Hepatocyte (in vitro differentiated cells): ENCODE data around the gene BSN. TPM values are rescaled to one million over a fixed set of nuclear protein-coding genes. Genes with fewer than 3 reads are reported as not detected.

Experiments
- DNase-seq: peaks from one replicate; pipeline ENCODE4 v3.0.0-alpha.2; 2016; ENCODE audit warnings: low spot score
- H2AFZ ChIP-seq: fragments of 200-600 bp; sonication (generic); 2 replicates; pipeline ENCODE4 v1.6.0; 2016; ENCODE audit warnings: antibody characterized with exemption, mild to moderate bottlenecking
- H3K27ac ChIP-seq: fragments of 200-600 bp; sonication (generic); 2 replicates; pipeline ENCODE4 v1.5.1; 2016; ENCODE audit warnings: mild to moderate bottlenecking
- H3K27me3 ChIP-seq: fragments of 200-600 bp; sonication (generic); 2 replicates; pipeline ENCODE4 v1.6.1; 2016
- H3K36me3 ChIP-seq: fragments of 200-600 bp; sonication (generic); replicated peaks from 2 replicates; pipeline ENCODE4 v1.5.1; 2016; ENCODE audit warnings: low read depth; ENCODE audit not compliant: insufficient read depth
- H3K4me1 ChIP-seq: fragments of 200-600 bp; sonication (generic); 2 replicates; pipeline ENCODE4 v1.5.1; 2016; ENCODE audit warnings: mild to moderate bottlenecking, moderate library complexity; ENCODE audit not compliant: insufficient read depth
- H3K4me2 ChIP-seq: fragments of 200-600 bp; sonication (generic); 2 replicates; pipeline ENCODE4 v1.6.0; 2016
- H3K4me3 ChIP-seq: fragments of 200-600 bp; sonication (generic); 2 replicates; pipeline ENCODE4 v1.5.1; 2016; ENCODE audit warnings: mild to moderate bottlenecking
- H3K79me2 ChIP-seq: fragments of 200-600 bp; sonication (generic); 2 replicates; pipeline ENCODE4 v1.6.0; 2017; ENCODE audit warnings: mild to moderate bottlenecking
- H3K9me2 ChIP-seq: fragments of 200-600 bp; sonication (generic); replicated peaks from 2 replicates; pipeline ENCODE4 v1.6.0; 2017; ENCODE audit warnings: mild to moderate bottlenecking; ENCODE audit not compliant: insufficient read depth
- H3K9me3 ChIP-seq: fragments of 200-600 bp; sonication (generic); 2 replicates; pipeline ENCODE4 v1.5.1; 2016; ENCODE audit warnings: low read depth, mild to moderate bottlenecking
- H4K20me1 ChIP-seq: fragments of 200-600 bp; sonication (generic); 2 replicates; pipeline ENCODE4 v1.6.0; 2016; ENCODE audit warnings: mild to moderate bottlenecking; ENCODE audit not compliant: insufficient read depth, poor library complexity, severe bottlenecking
- EZH2 ChIP-seq: fragments of 200-600 bp; sonication (generic); IDR thresholded peaks from 2 replicates; pipeline ENCODE4 v1.6.1; 2016; ENCODE audit warnings: antibody characterized with exemption, mild to moderate bottlenecking, borderline replicate concordance
- EZH2phosphoT487 ChIP-seq: fragments of 200-600 bp; sonication (generic); IDR thresholded peaks from one replicate; pipeline ENCODE4 v1.6.1; 2018; ENCODE audit warnings: antibody characterized with exemption, mild to moderate bottlenecking, low read depth, moderate library complexity; ENCODE audit not compliant: unreplicated experiment, severe bottlenecking
- WGBS: methylation state at CpG from one replicate; pipeline ENCODE4 v1.1.6; 2016; ENCODE audit warnings: low lambda C conversion rate; ENCODE audit errors: missing lambda C conversion rate; 5-methylcytosine and 5-hydroxymethylcytosine counted together
- polyA plus RNA-seq: library from polyadenylated mRNA; unstranded; fragments of >200 nt; fragmentation: Nextera tagmentation; extraction: Ambion mirVana; gene quantifications from 2 replicates; pipeline ENCODE4 v1.2.1, GENCODE V29; 2016
- total RNA-seq: library from RNA; depleted of rRNA; stranded (reverse); fragments of >200 nt; gene quantifications from 2 replicates; pipeline ENCODE4 v1.2.3, GENCODE V29; 2014
- TF ChIP-seq, protein P1 (sequence below): fragments of 200-600 bp; sonication (generic); IDR thresholded peaks from 2 replicates; pipeline ENCODE4 v1.5.1; 2016; ENCODE audit warnings: antibody characterized with exemption, mild to moderate bottlenecking; ENCODE audit not compliant: poor library complexity

The BSN gene
- total and polyA plus RNA-seq, 2 experiments from 2014 or later: 0.37 to 0.44 TPM

DNA sequence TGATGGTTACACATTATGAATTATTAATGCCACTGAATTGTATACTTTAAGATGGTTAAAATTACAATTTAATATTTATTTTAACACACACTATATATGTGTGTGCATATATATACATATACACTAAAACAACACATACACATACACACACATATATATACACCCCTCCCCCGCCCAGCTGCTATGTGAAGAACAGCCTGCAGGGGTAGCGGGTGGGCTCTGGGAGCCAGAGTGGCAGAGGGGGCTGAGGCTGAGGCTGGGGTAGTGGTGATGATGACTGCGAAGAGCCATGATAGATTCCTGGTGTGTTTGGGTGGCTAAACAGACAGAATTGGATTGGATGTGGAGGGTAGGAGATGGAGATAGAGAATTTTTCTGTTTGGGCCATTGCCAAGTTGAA, 80.5 kb downstream of the BSN start:
- H3K9me2 ChIP-seq: no peaks in the 10 kb centered on the region
- no peaks in the 10 kb centered on the region for H4K20me1 ChIP-seq
- H3K9me3 ChIP-seq: no peaks in the 10 kb centered on the region
- no peak overlapping the region for H3K4me3 ChIP-seq
- no peaks in the 10 kb centered on the region for H3K79me2 ChIP-seq
- H2AFZ ChIP-seq: no peak overlapping the region
- no peaks in the 10 kb centered on the region for H3K4me1 ChIP-seq
- H3K4me2 ChIP-seq: no peak overlapping the region
- TF ChIP-seq, protein P1, sequence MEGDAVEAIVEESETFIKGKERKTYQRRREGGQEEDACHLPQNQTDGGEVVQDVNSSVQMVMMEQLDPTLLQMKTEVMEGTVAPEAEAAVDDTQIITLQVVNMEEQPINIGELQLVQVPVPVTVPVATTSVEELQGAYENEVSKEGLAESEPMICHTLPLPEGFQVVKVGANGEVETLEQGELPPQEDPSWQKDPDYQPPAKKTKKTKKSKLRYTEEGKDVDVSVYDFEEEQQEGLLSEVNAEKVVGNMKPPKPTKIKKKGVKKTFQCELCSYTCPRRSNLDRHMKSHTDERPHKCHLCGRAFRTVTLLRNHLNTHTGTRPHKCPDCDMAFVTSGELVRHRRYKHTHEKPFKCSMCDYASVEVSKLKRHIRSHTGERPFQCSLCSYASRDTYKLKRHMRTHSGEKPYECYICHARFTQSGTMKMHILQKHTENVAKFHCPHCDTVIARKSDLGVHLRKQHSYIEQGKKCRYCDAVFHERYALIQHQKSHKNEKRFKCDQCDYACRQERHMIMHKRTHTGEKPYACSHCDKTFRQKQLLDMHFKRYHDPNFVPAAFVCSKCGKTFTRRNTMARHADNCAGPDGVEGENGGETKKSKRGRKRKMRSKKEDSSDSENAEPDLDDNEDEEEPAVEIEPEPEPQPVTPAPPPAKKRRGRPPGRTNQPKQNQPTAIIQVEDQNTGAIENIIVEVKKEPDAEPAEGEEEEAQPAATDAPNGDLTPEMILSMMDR: no peak
- TF ChIP-seq EZH2phosphoT487 (no peak), EZH2 (no peak)
- DNase-seq: no peak
- WGBS: 88% methylated on average over 3 of the region's 3 CpGs
- no peaks in the 10 kb centered on the region for H3K36me3 ChIP-seq
- H3K27me3 ChIP-seq: no peaks in the 10 kb centered on the region
- H3K27ac ChIP-seq: no peak overlapping the region

DNA sequence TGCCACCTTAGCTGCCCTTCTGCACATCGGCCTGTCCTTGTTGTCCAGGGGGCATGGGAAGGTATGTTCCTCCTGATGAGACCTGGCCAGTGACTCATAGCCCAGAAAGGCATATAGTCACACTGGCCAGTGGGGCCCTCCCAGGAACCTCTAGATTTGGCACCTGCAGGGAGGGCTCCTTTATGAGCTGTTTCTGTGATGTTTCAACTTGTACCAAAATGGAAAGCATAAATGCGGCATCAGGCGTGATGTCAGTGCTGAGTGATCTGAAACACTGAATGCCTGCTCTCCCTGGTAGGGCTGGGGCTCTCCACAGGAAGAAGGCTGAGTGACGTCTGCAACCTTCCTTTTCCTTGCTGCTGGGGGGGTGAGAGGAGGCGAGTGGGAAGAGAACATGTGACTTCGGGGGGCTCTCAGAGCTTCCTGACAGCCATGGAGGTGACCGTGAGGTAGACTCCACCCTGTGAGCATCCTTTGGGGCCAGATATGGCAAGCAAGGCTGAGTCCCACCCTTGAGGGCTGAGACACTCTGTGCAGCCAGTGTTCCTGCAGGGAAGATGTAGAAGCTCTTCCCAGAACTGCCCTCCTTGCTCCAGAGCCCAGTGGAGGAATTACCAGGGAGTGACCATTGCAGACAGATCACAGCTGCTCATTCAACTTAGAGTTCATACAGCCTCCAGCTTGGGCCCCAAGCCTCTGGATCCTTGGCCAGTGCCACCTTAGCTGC, 82.8 kb downstream of the BSN start:
- no peaks in the 10 kb centered on the region for H3K27me3 ChIP-seq
- no peak for TF ChIP-seq EZH2phosphoT487
- no peak for TF ChIP-seq EZH2
- TF ChIP-seq, protein P1: no peak
- no peak overlapping the region for H2AFZ ChIP-seq
- H3K27ac ChIP-seq: no peak overlapping the region
- H3K36me3 ChIP-seq: no peaks in the 10 kb centered on the region
- H3K4me1 ChIP-seq: no peaks in the 10 kb centered on the region
- DNase-seq: no peak
- 91% methylated on average over 7 of the region's 7 CpGs for WGBS
- H3K79me2 ChIP-seq: no peaks in the 10 kb centered on the region
- no peaks in the 10 kb centered on the region for H3K9me2 ChIP-seq
- H3K4me2 ChIP-seq: no peak overlapping the region
- no peaks in the 10 kb centered on the region for H3K9me3 ChIP-seq
- H3K4me3 ChIP-seq: no peak overlapping the region
- no peaks in the 10 kb centered on the region for H4K20me1 ChIP-seq

DNA sequence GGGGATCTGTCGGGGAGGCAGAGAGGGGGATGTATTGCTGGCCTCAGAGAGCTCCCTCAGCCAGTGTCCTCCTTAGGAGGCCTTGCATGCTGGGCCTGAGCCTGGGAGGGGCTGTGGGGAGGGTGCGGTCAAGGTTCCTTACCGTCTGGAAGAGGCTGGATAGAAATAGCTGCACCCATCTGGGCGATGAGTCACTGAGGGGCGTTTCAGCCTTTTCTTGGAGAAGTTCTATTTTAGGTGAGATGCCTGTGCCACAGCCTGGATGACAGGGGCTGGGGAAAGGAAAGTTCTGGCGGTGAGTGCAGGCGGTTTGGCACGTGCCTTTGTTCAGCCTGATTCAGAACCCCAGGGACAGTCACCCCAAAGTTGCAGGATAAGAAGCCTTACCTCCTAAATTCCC, 84.2 kb downstream of the BSN start:
- no peaks in the 10 kb centered on the region for H3K27me3 ChIP-seq
- WGBS: 71% methylated on average over 8 of the region's 8 CpGs
- no peaks in the 10 kb centered on the region for H3K36me3 ChIP-seq
- H3K4me2 ChIP-seq: no peak overlapping the region
- no peaks in the 10 kb centered on the region for H3K9me2 ChIP-seq
- H3K4me3 ChIP-seq: no peak overlapping the region
- H3K4me1 ChIP-seq: no peaks in the 10 kb centered on the region
- H2AFZ ChIP-seq: no peak overlapping the region
- no peak for TF ChIP-seq EZH2
- TF ChIP-seq, protein P1: no peak
- TF ChIP-seq EZH2phosphoT487: no peak
- no peaks in the 10 kb centered on the region for H3K79me2 ChIP-seq
- DNase-seq: peak; percentile 59
- no peaks in the 10 kb centered on the region for H4K20me1 ChIP-seq
- H3K9me3 ChIP-seq: no peaks in the 10 kb centered on the region
- no peak overlapping the region for H3K27ac ChIP-seq
